Right atrium auricular region (tissue), 2 donors: ENCODE measurements around the gene ABCC2. TPM values are rescaled to one million over a fixed set of nuclear protein-coding genes. Genes with fewer than 3 reads are reported as not detected.
"Not testable (repeated sequence)": the region's sequence is repeated elsewhere in the genome, so short reads cannot be mapped to it uniquely, and the experiment has no call there.

Source experiments
- DNase-seq: peaks from one replicate; pipeline ENCODE4 v3.0.0-alpha.2; 2019; ENCODE audit warnings: low spot score
- H3K27ac ChIP-seq, 2 donors: fragments of 200-600 bp; sonication (generic); 1 replicate in 1 of 2; 2 replicates in 1 of 2; pipeline ENCODE4 v1.5.1; 2016 to 2019
- H3K27me3 ChIP-seq, 2 donors: fragments of 200-600 bp; sonication (generic); one replicate each; pipeline versions ENCODE4 v1.5.1 to v1.6.0; 2017 to 2019
- H3K36me3 ChIP-seq: fragments of 200-600 bp; sonication (generic); one replicate; pipeline ENCODE4 v1.5.1; 2016
- H3K4me1 ChIP-seq, 2 donors: fragments of 200-600 bp; sonication (generic); one replicate each; pipeline versions ENCODE4 v1.5.1 to v1.6.0; 2017 to 2019
- H3K4me3 ChIP-seq, 2 donors: fragments of 200-600 bp; sonication (generic); 1 replicate in 1 of 2; 2 replicates in 1 of 2; pipeline ENCODE4 v1.5.1; 2017 to 2019; ENCODE audit warnings: mild to moderate bottlenecking in 1 of 2, moderate library complexity in 1 of 2
- H3K9me3 ChIP-seq, 2 donors: fragments of 200-600 bp; sonication (generic); one replicate each; pipeline ENCODE4 v1.5.1; 2019
- CTCF ChIP-seq, 2 donors: fragments of 200-600 bp; sonication (generic); IDR thresholded peaks; one replicate each; pipeline ENCODE4 v1.5.1; 2019; ENCODE audit warnings: antibody characterized with exemption in 2 of 2
- total RNA-seq, 2 donors: library from RNA; depleted of rRNA; stranded (reverse); fragments of >200 nt; gene quantifications; one replicate each; pipeline ENCODE4 v1.1.0, GENCODE V29; 2016

ABCC2 gene
- total RNA-seq, result under 1 TPM; 0.15 to 0.28 TPM

- Histone ChIP-seq H3K9me3 (no peaks in the 10 kb centered on the region), H3K4me3 (no peak within 1 kb of the TSS), H3K27ac (no peak within 1 kb of the TSS), H3K4me1 (no peaks in the 10 kb centered on the region), H3K36me3 (no peaks in the 10 kb centered on the region), H3K27me3 (no peaks in the 10 kb centered on the region)
- DNase-seq, result no peak
- no peak for TF ChIP-seq CTCF (IDR thresholded peaks at IDR 0.05)
Observed at GRCh38 chr10:99782447-99783286, at the start of gene ABCC2. TSS of gene ABCC2 (plus strand) at chr10:99782640. CDS start at chr10:99782845, 205 bp downstream.

GRCh38 chr10:99733366-99733765 lies 49.1 kb upstream of the ABCC2 start:
- Histone ChIP-seq H3K9me3 (no peaks in the 10 kb centered on the region), H3K4me3 (peak overlapping the region in 1 of 2 donors; percentile 96), H3K36me3 (peaks cover 16% of the 10 kb centered on the region), H3K27me3 (no peaks in the 10 kb centered on the region), H3K27ac (peak overlapping the region in 1 of 2 donors; percentile 96), H3K4me1 (peaks cover 0 to 22% of the 10 kb centered on the region in 2 donors)
- TF ChIP-seq CTCF (IDR thresholded peaks at IDR 0.05), result no peak
- no peak for DNase-seq

- peaks cover 0 to 22% of the 10 kb centered on the region in 2 donors for H3K4me1 ChIP-seq
- DNase-seq, H3K27me3 ChIP-seq, H3K9me3 ChIP-seq, H3K4me3 ChIP-seq, H3K27ac ChIP-seq: not testable (repeated sequence)
- peaks cover 16% of the 10 kb centered on the region for H3K36me3 ChIP-seq
Observed at GRCh38 chr10:99734111-99734510, 48.3 kb upstream of the ABCC2 start.

GRCh38 chr10:99740260-99740659 lies 42.2 kb upstream of the ABCC2 start:
- no peak overlapping the region for H3K27ac ChIP-seq
- DNase-seq, result no peak
- no peaks in the 10 kb centered on the region for H3K27me3 ChIP-seq
- no peak for TF ChIP-seq CTCF (IDR thresholded peaks at IDR 0.05)
- no peak overlapping the region for H3K4me3 ChIP-seq
- H3K9me3 ChIP-seq, result peaks cover 0 to 23% of the 10 kb centered on the region in 2 donors
- peaks cover 0 to 9% of the 10 kb centered on the region in 2 donors for H3K4me1 ChIP-seq
- peaks cover 72% of the 10 kb centered on the region for H3K36me3 ChIP-seq

GRCh38 chr10:99740933-99741559 lies 41.4 kb upstream of the ABCC2 start:
- no peak for TF ChIP-seq CTCF (IDR thresholded peaks at IDR 0.05)
- Histone ChIP-seq H3K36me3 (peaks cover 80% of the 10 kb centered on the region), H3K27me3 (no peaks in the 10 kb centered on the region), H3K4me1 (peaks cover 0 to 3% of the 10 kb centered on the region in 2 donors), H3K9me3 (peaks cover 0 to 23% of the 10 kb centered on the region in 2 donors), H3K27ac (no peak overlapping the region), H3K4me3 (no peak overlapping the region)
- no peak for DNase-seq

- peak overlapping the region in 1 of 2 donors; percentile 61 for H3K27ac ChIP-seq
- TF ChIP-seq CTCF (IDR thresholded peaks at IDR 0.05), result no peak
- peaks cover 84% of the 10 kb centered on the region for H3K36me3 ChIP-seq
Observed at GRCh38 chr10:99742254-99742653, 40.2 kb upstream of the ABCC2 start.

More at GRCh38 chr10:99742254-99742653, 40.2 kb upstream of the ABCC2 start:
- H3K27me3 ChIP-seq, result no peaks in the 10 kb centered on the region
- no peak overlapping the region for H3K4me3 ChIP-seq
- peaks cover 0 to 3% of the 10 kb centered on the region in 2 donors for H3K4me1 ChIP-seq
- no peak for DNase-seq
- H3K9me3 ChIP-seq, result peaks cover 0 to 23% of the 10 kb centered on the region in 2 donors
